Brain microvascular endothelial cell (primary cell): ENCODE results near the gene COQ5.
"Not testable (repeated sequence)": the region's sequence is repeated elsewhere in the genome, so short reads cannot be mapped to it uniquely, and the experiment has no call there.

Experiments used
- DNase-seq: peaks from one replicate; pipeline ENCODE4 v3.0.0-alpha.2; 2020
- H3K27ac ChIP-seq: fragments of 250-450 bp; sonication (Bioruptor Pico); 2 replicates; pipeline ENCODE4 v1.5.1; 2020; ENCODE audit warnings: mild to moderate bottlenecking, moderate library complexity
- H3K27me3 ChIP-seq: fragments of 250-450 bp; sonication (Bioruptor Pico); replicated peaks from 2 replicates; pipeline ENCODE4 v1.5.1; 2020; ENCODE audit warnings: mild to moderate bottlenecking
- H3K36me3 ChIP-seq: fragments of 250-450 bp; sonication (Bioruptor Pico); replicated peaks from 2 replicates; pipeline ENCODE4 v1.5.1; 2020; ENCODE audit warnings: mild to moderate bottlenecking
- H3K4me3 ChIP-seq: 2 replicates; pipeline ENCODE4 v1.5.1; 2011; ENCODE audit warnings: low read depth, mild to moderate bottlenecking, control low read depth, low read length, moderate library complexity
- CTCF ChIP-seq: IDR thresholded peaks from 2 replicates; pipeline ENCODE4 v1.5.1; 2011; ENCODE audit warnings: low read depth, mild to moderate bottlenecking, moderate library complexity, low read length, control low read depth, inconsistent platforms; ENCODE audit errors: missing control alignments
- in situ Hi-C: cut with HindIII; loops from 2 replicates; pipeline ENCODE4 v1.10.0; 2017; ENCODE audit warnings: low sequenced_read_pairs, low pct_ligation_motif_present

COQ5 gene

DNA sequence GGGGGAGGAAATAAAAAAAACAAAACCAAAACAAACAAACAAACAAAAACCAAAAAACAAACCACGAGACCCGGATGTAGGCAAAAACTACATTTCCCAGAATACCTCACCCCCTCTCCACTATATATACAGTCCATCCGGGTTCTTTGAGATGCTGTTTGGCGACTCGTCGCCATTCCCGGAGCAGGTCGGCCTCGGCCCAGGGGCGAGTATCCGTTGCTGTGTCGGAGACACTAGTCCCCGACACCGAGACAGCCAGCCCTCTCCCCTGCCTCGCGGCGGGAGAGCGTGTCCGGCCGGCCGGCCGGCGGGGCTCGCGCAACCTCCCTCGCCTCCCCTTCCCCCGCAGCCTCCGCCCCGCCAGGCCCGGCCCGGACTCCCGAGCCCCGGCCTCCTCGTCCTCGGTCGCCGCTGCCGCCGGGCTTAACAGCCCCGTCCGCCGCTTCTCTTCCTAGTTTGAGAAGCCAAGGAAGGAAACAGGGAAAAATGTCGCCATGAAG lies 5.3 kb upstream of the COQ5 start, which contains the start of gene RNF10:
TSS of gene RNF10 (plus strand) at position 154 of the 500 bp plus-strand sequence. CDS start 456 bp downstream, outside the sequence.
- in situ Hi-C loops, result no loop called here
- peak within 1 kb of the TSS; percentile 89 for H3K4me3 ChIP-seq
- H3K27ac ChIP-seq, result peak within 1 kb of the TSS; percentile 77
- no peaks in the 10 kb centered on the region for H3K27me3 ChIP-seq
- no peak for TF ChIP-seq CTCF
- peak; percentile 70 for DNase-seq
- no peaks in the 10 kb centered on the region for H3K36me3 ChIP-seq

- no peak for TF ChIP-seq CTCF
- Histone ChIP-seq H3K27me3 (no peaks in the 10 kb centered on the region), H3K27ac (no peak overlapping the region), H3K4me3 (no peak overlapping the region), H3K36me3 (no peaks in the 10 kb centered on the region)
- DNase-seq, result no peak
- in situ Hi-C loops, result no loop called here
These were observed 3.8 kb upstream of the COQ5 start for GRCh38 chr12:120532701-120533238.

- H3K36me3 ChIP-seq, H3K27me3 ChIP-seq, in situ Hi-C loops, H3K27ac ChIP-seq, H3K4me3 ChIP-seq, DNase-seq: not testable (repeated sequence)
These were observed 1.4 kb upstream of the COQ5 start for GRCh38 chr12:120530418-120530761.

DNA sequence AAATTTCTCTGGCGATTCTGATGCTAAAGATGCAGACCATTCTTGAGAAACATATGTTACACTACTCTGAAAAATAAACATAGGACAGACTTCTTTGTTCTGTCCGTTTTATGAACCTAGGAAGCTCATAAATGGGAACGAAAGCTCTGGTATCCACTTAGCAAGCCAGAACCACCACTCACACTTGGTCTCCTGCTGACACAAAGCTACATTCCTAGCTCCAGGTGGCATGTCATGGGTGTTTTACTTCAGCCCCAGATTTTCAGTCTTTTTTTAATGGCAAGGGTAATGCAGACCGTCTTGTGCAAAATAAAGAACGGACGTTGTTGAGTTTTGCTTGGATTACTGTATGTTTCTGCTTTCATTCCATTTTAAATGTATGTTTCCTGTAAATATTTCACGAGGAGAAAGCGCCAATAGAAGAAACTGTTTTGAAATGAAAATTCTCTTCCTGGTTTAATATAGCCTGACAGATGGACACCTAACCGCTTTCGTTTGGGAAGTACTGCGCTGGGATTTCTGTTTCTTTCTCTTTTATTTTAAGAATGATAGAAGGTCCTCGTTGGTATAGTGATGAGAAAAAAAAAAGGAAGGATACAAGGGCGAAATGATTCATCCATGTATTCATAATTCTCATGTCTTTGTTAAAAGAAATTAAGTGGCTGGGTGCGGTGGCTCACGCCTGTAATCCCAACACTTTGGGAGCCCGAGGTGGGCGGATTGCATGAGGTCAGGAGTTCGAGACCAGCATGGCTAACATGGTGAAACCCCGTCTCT lies 871 bp upstream of the COQ5 start:
- Histone ChIP-seq H3K4me3 (peak overlapping the region; percentile 91), H3K27ac (peak overlapping the region; percentile 96), H3K36me3 (no peaks in the 10 kb centered on the region), H3K27me3 (no peaks in the 10 kb centered on the region)
- in situ Hi-C loops, result no loop called here
- DNase-seq, result peak; percentile 32
- TF ChIP-seq CTCF, result no peak

DNA sequence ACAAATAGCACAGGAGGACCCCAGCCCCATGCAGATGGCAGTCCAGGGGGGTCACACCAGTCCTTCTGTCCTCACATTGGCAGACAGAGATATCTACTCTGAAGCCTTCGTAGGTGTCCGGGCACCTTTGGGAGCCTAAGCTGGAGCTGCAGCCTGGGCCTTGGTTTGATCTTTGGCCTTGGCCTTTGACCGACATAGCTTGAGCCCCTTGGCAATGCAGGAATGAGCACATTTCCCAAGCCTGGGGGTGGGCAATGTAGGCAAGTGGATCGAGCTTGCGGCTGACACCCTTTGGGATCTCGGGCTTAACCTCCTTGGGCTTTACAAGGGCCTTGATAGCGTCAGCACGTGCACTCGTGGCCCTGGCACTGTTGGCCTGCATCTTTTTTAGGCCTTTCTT lies 6.4 kb downstream of the COQ5 start:
- no peak for TF ChIP-seq CTCF
- in situ Hi-C loops, result no loop called here
- no peak for DNase-seq
- H3K27ac ChIP-seq, result no peak overlapping the region
- no peak overlapping the region for H3K4me3 ChIP-seq
- H3K27me3 ChIP-seq, result no peaks in the 10 kb centered on the region
- no peaks in the 10 kb centered on the region for H3K36me3 ChIP-seq

- H3K4me3 ChIP-seq, H3K27me3 ChIP-seq, H3K27ac ChIP-seq, in situ Hi-C loops, DNase-seq, H3K36me3 ChIP-seq: not testable (repeated sequence)
These were observed 9.6 kb downstream of the COQ5 start for GRCh38 chr12:120519324-120519723.

GRCh38 chr12:120515496-120515895 lies 13.5 kb downstream of the COQ5 start:
- no peaks in the 10 kb centered on the region for H3K27me3 ChIP-seq
- peaks cover 12% of the 10 kb centered on the region for H3K36me3 ChIP-seq
- TF ChIP-seq CTCF, result no peak
- in situ Hi-C loops, result no loop called here
- no peak overlapping the region for H3K27ac ChIP-seq
- no peak for DNase-seq
- no peak overlapping the region for H3K4me3 ChIP-seq
